ENCODE data around the gene SLC7A6.

The SLC7A6 gene

GRCh38 chr16:68348639-68349445, 84.5 kb downstream of the SLC7A6 start:
- no peak for DNase-seq

- no peak for DNase-seq
Observed at GRCh38 chr16:68349838-68350410, 85.6 kb downstream of the SLC7A6 start.

DNA sequence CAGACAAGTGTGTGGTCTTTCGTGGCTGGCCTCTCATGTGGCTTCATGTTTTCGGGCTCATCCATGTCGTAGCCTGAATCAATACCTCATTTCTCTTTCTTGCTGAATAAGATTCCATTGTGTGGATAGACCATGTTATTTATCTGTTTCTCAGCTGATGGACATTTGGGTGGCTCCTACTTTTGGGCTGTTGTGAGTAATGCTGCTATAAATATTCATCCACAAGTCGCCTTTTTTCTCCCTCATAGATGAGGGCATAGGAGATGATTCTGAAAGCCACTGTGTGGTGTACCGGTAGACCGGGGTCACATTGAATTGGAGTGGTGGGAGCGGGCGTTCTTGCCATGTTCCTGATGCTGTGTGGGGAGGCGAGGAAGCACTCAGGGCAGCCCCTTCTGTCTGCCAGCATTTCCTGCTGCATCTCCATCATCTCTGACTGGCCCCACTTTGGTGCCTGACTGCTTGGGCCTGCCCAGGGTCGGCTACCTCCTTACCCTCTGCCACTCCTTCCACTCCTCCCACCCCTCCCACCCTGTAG, 86.6 kb downstream of the SLC7A6 start:
- no peak for DNase-seq

Measured in NCI-H510A treated with DMSO at 0.1 percent for 48 hours (cell line).